OCI-LY1 (cell line): ENCODE data around the gene TMEM253.

Experiments used
- H2AFZ ChIP-seq: fragments of 200-600 bp; sonication (generic), shearing (Covaris generic); 2 replicates; pipeline ENCODE4 v1.6.0; 2014; ENCODE audit warnings: antibody characterized with exemption, mild to moderate bottlenecking, low read length
- H3F3A ChIP-seq: fragments of 200-600 bp; sonication (generic), shearing (Covaris generic); 2 replicates; pipeline ENCODE4 v1.6.0; 2014; ENCODE audit warnings: mild to moderate bottlenecking, antibody characterized with exemption, low read length, moderate library complexity; ENCODE audit not compliant: insufficient read depth
- H3K27ac ChIP-seq: fragments of 200-600 bp; sonication (generic); 2 replicates; pipeline ENCODE4 v1.5.1; 2014; ENCODE audit warnings: low read length, mixed run types, mild to moderate bottlenecking, low read depth; ENCODE audit not compliant: poor library complexity, severe bottlenecking
- H3K27me3 ChIP-seq: fragments of 200-600 bp; sonication (generic); 2 replicates; pipeline ENCODE4 v1.6.0; 2014; ENCODE audit warnings: antibody characterized with exemption, mild to moderate bottlenecking, low read length, moderate library complexity; ENCODE audit not compliant: insufficient read depth
- H3K36me3 ChIP-seq: fragments of 200-600 bp; sonication (generic); 2 replicates; pipeline ENCODE4 v1.6.1; 2014; ENCODE audit warnings: mild to moderate bottlenecking, antibody characterized with exemption, low read length, moderate library complexity, mixed read lengths; ENCODE audit not compliant: insufficient read depth
- H3K4me1 ChIP-seq: fragments of 200-600 bp; sonication (generic); 2 replicates; pipeline ENCODE4 v1.5.1; 2014; ENCODE audit warnings: mild to moderate bottlenecking, low read length, moderate library complexity; ENCODE audit not compliant: insufficient read depth, severe bottlenecking
- H3K4me2 ChIP-seq: fragments of 200-600 bp; sonication (generic), shearing (Covaris generic); 2 replicates; pipeline ENCODE4 v1.6.1; 2014; ENCODE audit warnings: low read length
- H3K4me3 ChIP-seq: fragments of 200-600 bp; sonication (generic); 2 replicates; pipeline ENCODE4 v1.5.1; 2014; ENCODE audit warnings: low read length, low read depth, mild to moderate bottlenecking, mixed read lengths; ENCODE audit not compliant: poor library complexity, severe bottlenecking
- H3K79me2 ChIP-seq: fragments of 200-600 bp; shearing (Covaris generic); 2 replicates; pipeline ENCODE4 v1.6.1; 2016; ENCODE audit warnings: mixed run types, low read length, mixed read lengths; ENCODE audit not compliant: insufficient read depth
- H3K9ac ChIP-seq: fragments of 200-600 bp; sonication (generic), shearing (Covaris generic); 2 replicates; pipeline ENCODE4 v1.6.1; 2014; ENCODE audit warnings: mild to moderate bottlenecking, low read length, mixed read lengths
- H3K9me2 ChIP-seq: fragments of 200-600 bp; sonication (generic), shearing (Covaris generic); 2 replicates; pipeline ENCODE4 v1.6.1; 2014; ENCODE audit warnings: low read depth, mild to moderate bottlenecking, low read length, mixed read lengths
- H3K9me3 ChIP-seq: fragments of 200-600 bp; shearing (Covaris generic); 2 replicates; pipeline ENCODE4 v1.6.1; 2014; ENCODE audit warnings: low read length, mixed read lengths
- H4K20me1 ChIP-seq: fragments of 200-600 bp; sonication (generic), shearing (Covaris generic); 2 replicates; pipeline ENCODE4 v1.6.0; 2016; ENCODE audit warnings: mild to moderate bottlenecking, low read length; ENCODE audit not compliant: insufficient read depth
- CTCF ChIP-seq: fragments of 200-600 bp; sonication (generic), shearing (Covaris generic); IDR thresholded peaks from 2 replicates; pipeline ENCODE4 v1.5.1; 2017; ENCODE audit warnings: mild to moderate bottlenecking, antibody characterized with exemption, low read length, moderate library complexity, mixed read lengths
- EZH2 ChIP-seq: fragments of 200-600 bp; sonication (generic), shearing (Covaris generic); IDR thresholded peaks from 2 replicates; pipeline ENCODE4 v1.8.0; 2017; ENCODE audit warnings: borderline replicate concordance, mixed run types, mild to moderate bottlenecking, antibody characterized with exemption, low read length, moderate library complexity, mixed read lengths

TMEM253 gene

GRCh38 chr14:21096438-21096837, 4.4 kb upstream of the TMEM253 start:
- no peaks in the 10 kb centered on the region for H3F3A ChIP-seq

GRCh38 chr14:21096978-21097635, 3.8 kb upstream of the TMEM253 start:
- Histone ChIP-seq H3K4me3 (peak overlapping the region; percentile 20), H3K4me2 (no peak overlapping the region), H3K36me3 (no peaks in the 10 kb centered on the region), H3K9me3 (no peaks in the 10 kb centered on the region), H3F3A (no peaks in the 10 kb centered on the region), H3K4me1 (peaks cover 9% of the 10 kb centered on the region), H3K9me2 (no peaks in the 10 kb centered on the region), H3K79me2 (no peaks in the 10 kb centered on the region), H4K20me1 (no peaks in the 10 kb centered on the region), H2AFZ (no peak overlapping the region), H3K9ac (no peak overlapping the region), H3K27me3 (no peaks in the 10 kb centered on the region), H3K27ac (no peak overlapping the region)
- TF ChIP-seq EZH2 (no peak), CTCF (no peak)

More at GRCh38 chr14:21096438-21096837, 4.4 kb upstream of the TMEM253 start:
- Histone ChIP-seq H3K4me1 (peaks cover 11% of the 10 kb centered on the region), H3K36me3 (no peaks in the 10 kb centered on the region), H3K4me3 (no peak overlapping the region), H3K9ac (no peak overlapping the region), H3K79me2 (no peaks in the 10 kb centered on the region), H3K27me3 (no peaks in the 10 kb centered on the region), H3K9me3 (no peaks in the 10 kb centered on the region), H2AFZ (no peak overlapping the region), H3K9me2 (no peaks in the 10 kb centered on the region), H4K20me1 (no peaks in the 10 kb centered on the region), H3K27ac (no peak overlapping the region), H3K4me2 (no peak overlapping the region)
- TF ChIP-seq EZH2 (no peak), CTCF (no peak)

GRCh38 chr14:21097636-21098075, 3.2 kb upstream of the TMEM253 start:
- Histone ChIP-seq H3K4me1 (peaks cover 8% of the 10 kb centered on the region), H3K79me2 (no peaks in the 10 kb centered on the region)

More at GRCh38 chr14:21097636-21098075, 3.2 kb upstream of the TMEM253 start:
- Histone ChIP-seq H3K36me3 (no peaks in the 10 kb centered on the region), H2AFZ (no peak overlapping the region), H3K4me3 (peak overlapping the region; percentile 20), H3K9me3 (no peaks in the 10 kb centered on the region), H3F3A (no peaks in the 10 kb centered on the region), H4K20me1 (no peaks in the 10 kb centered on the region), H3K9me2 (no peaks in the 10 kb centered on the region), H3K9ac (no peak overlapping the region), H3K27me3 (no peaks in the 10 kb centered on the region), H3K27ac (no peak overlapping the region), H3K4me2 (no peak overlapping the region)
- TF ChIP-seq EZH2 (no peak), CTCF (no peak)
